Measurements from ENCODE around the gene PPM1K. TPM values are rescaled to one million over a fixed set of nuclear protein-coding genes. Genes with fewer than 3 reads are reported as not detected.

Gene PPM1K
- total RNA-seq (10 to 100 TPM; 19.4 to 45.9 TPM), polyA plus RNA-seq (1 to 10 TPM; 5.2 to 5.6 TPM)
- long read RNA-seq, donor 1, full-length matches to known transcripts = 3 of 3 reads
- long read RNA-seq, donor 1, partial matches to known transcripts = 0 of 3 reads
- long read RNA-seq, donor 1, other reads (novel, unspliced or antisense) = 0 of 3 reads
- long read RNA-seq, donor 2, full-length matches to known transcripts = 2 of 2 reads
- long read RNA-seq, donor 2, partial matches to known transcripts = 0 of 2 reads
- long read RNA-seq, donor 2, other reads (novel, unspliced or antisense) = 0 of 2 reads
- long read RNA-seq, donor 3, full-length matches to known transcripts = 2 of 2 reads
- long read RNA-seq, donor 3, partial matches to known transcripts = 0 of 2 reads
- long read RNA-seq, donor 3, other reads (novel, unspliced or antisense) = 0 of 2 reads
- long read RNA-seq, donor 4, full-length matches to known transcripts = 1 of 1 reads
- long read RNA-seq, donor 4, partial matches to known transcripts = 0 of 1 reads
- long read RNA-seq, donor 4, other reads (novel, unspliced or antisense) = 0 of 1 reads
- long read RNA-seq, donor 5, full-length matches to known transcripts = 2 of 2 reads
- long read RNA-seq, donor 5, partial matches to known transcripts = 0 of 2 reads
- long read RNA-seq, donor 5, other reads (novel, unspliced or antisense) = 0 of 2 reads

- H3K27me3 ChIP-seq (ENCODE audit: control insufficient read depth in 3 of 3, insufficient read depth in 3 of 3, low read length in 2 of 3) = no peaks in the 10 kb centered on the region
- H3K27ac ChIP-seq (ENCODE audit: low read depth in 1 of 2, low read length in 1 of 2) = peak within 1 kb of the TSS; percentile 99
- peak within 1 kb of the TSS; percentile 93 to 100 for H3K9ac ChIP-seq (ENCODE audit: insufficient read depth in 1 of 2, low read length in 2 of 2)
- ATAC-seq (ENCODE audit: insufficient read depth, low FRiP score) = peak; percentile 95
- H3K9me3 ChIP-seq (ENCODE audit: control insufficient read depth in 4 of 4, insufficient read depth in 3 of 4, low read length in 3 of 4) = no peaks in the 10 kb centered on the region
- H3K36me3 ChIP-seq (ENCODE audit: control insufficient read depth in 4 of 4, insufficient read depth in 4 of 4, low read length in 4 of 4) = no peaks in the 10 kb centered on the region
- DNase-seq = peak; percentile 99 to 100 (median 100)
- peak within 1 kb of the TSS; percentile 61 for H3K4me3 ChIP-seq
- WGBS, 2 donors = 0% methylated on average over 55 of the region's 55 CpGs
- H3K4me1 ChIP-seq (ENCODE audit: control insufficient read depth in 5 of 5, insufficient read depth in 5 of 5, low read length in 5 of 5) = peaks cover 2 to 26% (median 13%) of the 10 kb centered on the region in 5 donors
- TF ChIP-seq, protein P1, sequence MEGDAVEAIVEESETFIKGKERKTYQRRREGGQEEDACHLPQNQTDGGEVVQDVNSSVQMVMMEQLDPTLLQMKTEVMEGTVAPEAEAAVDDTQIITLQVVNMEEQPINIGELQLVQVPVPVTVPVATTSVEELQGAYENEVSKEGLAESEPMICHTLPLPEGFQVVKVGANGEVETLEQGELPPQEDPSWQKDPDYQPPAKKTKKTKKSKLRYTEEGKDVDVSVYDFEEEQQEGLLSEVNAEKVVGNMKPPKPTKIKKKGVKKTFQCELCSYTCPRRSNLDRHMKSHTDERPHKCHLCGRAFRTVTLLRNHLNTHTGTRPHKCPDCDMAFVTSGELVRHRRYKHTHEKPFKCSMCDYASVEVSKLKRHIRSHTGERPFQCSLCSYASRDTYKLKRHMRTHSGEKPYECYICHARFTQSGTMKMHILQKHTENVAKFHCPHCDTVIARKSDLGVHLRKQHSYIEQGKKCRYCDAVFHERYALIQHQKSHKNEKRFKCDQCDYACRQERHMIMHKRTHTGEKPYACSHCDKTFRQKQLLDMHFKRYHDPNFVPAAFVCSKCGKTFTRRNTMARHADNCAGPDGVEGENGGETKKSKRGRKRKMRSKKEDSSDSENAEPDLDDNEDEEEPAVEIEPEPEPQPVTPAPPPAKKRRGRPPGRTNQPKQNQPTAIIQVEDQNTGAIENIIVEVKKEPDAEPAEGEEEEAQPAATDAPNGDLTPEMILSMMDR (IDR thresholded peaks at IDR 0.05; ENCODE audit: control extremely low read depth, extremely low read depth) = no peak
Observed at GRCh38 chr4:88284439-88285234, at the start of gene PPM1K. TSS of gene PPM1K (minus strand) at chr4:88284561. CDS start at chr4:88278583, 5,978 bp downstream.

DNA sequence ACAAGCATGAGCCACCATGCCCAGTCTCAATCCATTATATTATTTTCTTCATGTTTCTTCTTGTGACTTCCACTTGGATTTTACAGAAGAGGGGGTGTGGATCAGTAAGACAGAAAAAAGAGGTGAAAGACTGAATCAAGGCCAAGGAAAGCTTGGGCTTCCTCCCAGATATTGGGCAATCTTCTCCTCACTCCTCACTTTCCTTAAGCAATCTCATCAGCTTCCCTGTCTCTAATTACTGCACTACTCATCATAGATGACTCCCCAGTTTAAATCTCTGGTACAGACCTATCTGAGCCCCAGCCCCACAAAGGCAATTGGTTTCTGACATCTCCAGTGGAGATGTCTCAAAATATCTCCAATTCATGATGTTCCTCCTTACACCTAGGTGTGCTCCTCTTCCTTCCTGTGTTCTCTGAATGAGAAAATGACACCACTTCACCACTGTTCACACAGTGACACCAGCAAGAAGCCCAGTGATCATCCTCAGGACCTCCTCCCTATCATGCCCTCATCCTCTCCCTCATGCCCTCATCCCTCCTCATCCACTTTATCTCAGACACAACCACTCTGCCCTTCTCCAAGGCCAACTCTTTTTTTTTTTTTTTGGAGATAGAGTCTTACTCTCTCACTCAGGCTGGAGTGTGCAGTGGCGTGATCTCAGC lies 49.5 kb upstream of the PPM1K start:
- DNase-seq = peak in 2 of 3 donors; percentile 37 to 77
- ATAC-seq (ENCODE audit: insufficient read depth, low FRiP score) = no peak
- H3K9me3 ChIP-seq (ENCODE audit: control insufficient read depth in 4 of 4, insufficient read depth in 3 of 4, low read length in 3 of 4) = no peaks in the 10 kb centered on the region
- H3K36me3 ChIP-seq (ENCODE audit: control insufficient read depth in 4 of 4, insufficient read depth in 4 of 4, low read length in 4 of 4) = no peaks in the 10 kb centered on the region
- H3K4me3 ChIP-seq = no peak overlapping the region
- H3K9ac ChIP-seq (ENCODE audit: insufficient read depth in 1 of 2, low read length in 2 of 2) = no peak overlapping the region
- 100% methylated on average over 1 of the region's 1 CpG for WGBS, 2 donors
- peaks cover 0 to 1% (median 0%) of the 10 kb centered on the region in 5 donors for H3K4me1 ChIP-seq (ENCODE audit: control insufficient read depth in 5 of 5, insufficient read depth in 5 of 5, low read length in 5 of 5)
- TF ChIP-seq, protein P1 (IDR thresholded peaks at IDR 0.05; ENCODE audit: control extremely low read depth, extremely low read depth) = no peak
- H3K27me3 ChIP-seq (ENCODE audit: control insufficient read depth in 3 of 3, insufficient read depth in 3 of 3, low read length in 2 of 3) = no peaks in the 10 kb centered on the region
- H3K27ac ChIP-seq (ENCODE audit: low read depth in 1 of 2, low read length in 1 of 2) = no peak overlapping the region

DNA sequence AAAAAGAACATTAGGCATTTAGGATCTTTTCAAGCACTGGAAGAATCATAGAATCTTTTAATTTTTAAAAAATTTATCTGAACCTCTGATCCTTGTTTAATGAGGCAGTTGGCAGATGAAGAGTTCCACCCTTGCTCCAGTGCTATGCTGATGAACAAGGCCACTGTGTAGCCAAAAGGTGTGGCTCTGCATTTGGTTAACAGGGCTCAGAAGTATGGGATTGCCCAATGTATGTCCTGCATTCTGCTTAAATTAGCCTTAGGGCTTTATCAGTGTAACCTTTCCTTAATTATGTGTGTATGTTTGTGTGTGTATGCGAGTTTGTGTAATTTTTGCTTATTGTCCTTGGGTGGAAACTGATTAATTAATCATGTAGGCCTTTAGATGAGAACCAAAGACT lies 43.3 kb upstream of the PPM1K start:
- Histone ChIP-seq H3K9me3 (ENCODE audit: control insufficient read depth in 4 of 4, insufficient read depth in 3 of 4, low read length in 3 of 4) (no peaks in the 10 kb centered on the region), H3K4me3 (no peak overlapping the region), H3K27me3 (ENCODE audit: control insufficient read depth in 3 of 3, insufficient read depth in 3 of 3, low read length in 2 of 3) (no peaks in the 10 kb centered on the region), H3K9ac (ENCODE audit: insufficient read depth in 1 of 2, low read length in 2 of 2) (no peak overlapping the region), H3K4me1 (ENCODE audit: control insufficient read depth in 5 of 5, insufficient read depth in 5 of 5, low read length in 5 of 5) (no peaks in the 10 kb centered on the region), H3K27ac (ENCODE audit: low read depth in 1 of 2, low read length in 1 of 2) (no peak overlapping the region), H3K36me3 (ENCODE audit: control insufficient read depth in 4 of 4, insufficient read depth in 4 of 4, low read length in 4 of 4) (no peaks in the 10 kb centered on the region)
- TF ChIP-seq, protein P1 (IDR thresholded peaks at IDR 0.05; ENCODE audit: control extremely low read depth, extremely low read depth) = no peak
- ATAC-seq (ENCODE audit: insufficient read depth, low FRiP score) = no peak
- DNase-seq = no peak
- WGBS, 2 donors = 78 to 85% methylated on average over 1 of the region's 1 CpG

Measured in lung (tissue), 16 donors.